GM12875 (cell line): ENCODE data around the gene MYL9.

Experiments used
- H3K4me3 ChIP-seq: one replicate; pipeline ENCODE4 v1.5.1; 2011; ENCODE audit warnings: low read depth, low read length, control low read depth
- TF ChIP-seq, protein P1 (sequence below): IDR thresholded peaks from 2 replicates; pipeline ENCODE4 v1.5.1; 2011; ENCODE audit warnings: low read depth, mild to moderate bottlenecking, control low read depth, inconsistent platforms, low read length, moderate library complexity, borderline replicate concordance; ENCODE audit not compliant: insufficient read depth

MYL9 gene

DNA sequence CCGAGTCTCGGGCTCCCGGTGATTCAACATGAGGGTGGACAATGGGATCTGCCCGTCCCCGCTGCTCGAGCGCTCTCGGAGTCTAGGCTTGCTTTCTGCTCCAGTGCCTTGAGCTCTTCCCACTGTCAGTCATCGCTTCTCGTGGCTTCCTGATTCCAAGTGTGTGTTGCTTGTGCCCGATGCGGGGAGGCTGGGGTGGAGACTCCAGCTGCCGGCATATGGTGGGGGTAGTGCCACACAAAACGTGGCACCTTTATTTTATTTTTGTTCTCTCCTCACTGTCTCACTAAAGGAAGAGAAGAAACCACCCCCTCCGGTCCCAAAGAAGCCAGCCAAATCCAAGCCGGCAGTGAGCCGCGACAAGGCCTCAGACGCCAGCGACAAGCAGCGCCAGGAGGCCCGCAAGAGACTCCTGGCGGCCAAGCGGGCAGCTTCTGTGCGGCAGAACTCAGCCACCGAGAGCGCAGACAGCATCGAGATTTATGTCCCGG, 14.8 kb upstream of the MYL9 start:
- TF ChIP-seq, protein P1, sequence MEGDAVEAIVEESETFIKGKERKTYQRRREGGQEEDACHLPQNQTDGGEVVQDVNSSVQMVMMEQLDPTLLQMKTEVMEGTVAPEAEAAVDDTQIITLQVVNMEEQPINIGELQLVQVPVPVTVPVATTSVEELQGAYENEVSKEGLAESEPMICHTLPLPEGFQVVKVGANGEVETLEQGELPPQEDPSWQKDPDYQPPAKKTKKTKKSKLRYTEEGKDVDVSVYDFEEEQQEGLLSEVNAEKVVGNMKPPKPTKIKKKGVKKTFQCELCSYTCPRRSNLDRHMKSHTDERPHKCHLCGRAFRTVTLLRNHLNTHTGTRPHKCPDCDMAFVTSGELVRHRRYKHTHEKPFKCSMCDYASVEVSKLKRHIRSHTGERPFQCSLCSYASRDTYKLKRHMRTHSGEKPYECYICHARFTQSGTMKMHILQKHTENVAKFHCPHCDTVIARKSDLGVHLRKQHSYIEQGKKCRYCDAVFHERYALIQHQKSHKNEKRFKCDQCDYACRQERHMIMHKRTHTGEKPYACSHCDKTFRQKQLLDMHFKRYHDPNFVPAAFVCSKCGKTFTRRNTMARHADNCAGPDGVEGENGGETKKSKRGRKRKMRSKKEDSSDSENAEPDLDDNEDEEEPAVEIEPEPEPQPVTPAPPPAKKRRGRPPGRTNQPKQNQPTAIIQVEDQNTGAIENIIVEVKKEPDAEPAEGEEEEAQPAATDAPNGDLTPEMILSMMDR: no peak

DNA sequence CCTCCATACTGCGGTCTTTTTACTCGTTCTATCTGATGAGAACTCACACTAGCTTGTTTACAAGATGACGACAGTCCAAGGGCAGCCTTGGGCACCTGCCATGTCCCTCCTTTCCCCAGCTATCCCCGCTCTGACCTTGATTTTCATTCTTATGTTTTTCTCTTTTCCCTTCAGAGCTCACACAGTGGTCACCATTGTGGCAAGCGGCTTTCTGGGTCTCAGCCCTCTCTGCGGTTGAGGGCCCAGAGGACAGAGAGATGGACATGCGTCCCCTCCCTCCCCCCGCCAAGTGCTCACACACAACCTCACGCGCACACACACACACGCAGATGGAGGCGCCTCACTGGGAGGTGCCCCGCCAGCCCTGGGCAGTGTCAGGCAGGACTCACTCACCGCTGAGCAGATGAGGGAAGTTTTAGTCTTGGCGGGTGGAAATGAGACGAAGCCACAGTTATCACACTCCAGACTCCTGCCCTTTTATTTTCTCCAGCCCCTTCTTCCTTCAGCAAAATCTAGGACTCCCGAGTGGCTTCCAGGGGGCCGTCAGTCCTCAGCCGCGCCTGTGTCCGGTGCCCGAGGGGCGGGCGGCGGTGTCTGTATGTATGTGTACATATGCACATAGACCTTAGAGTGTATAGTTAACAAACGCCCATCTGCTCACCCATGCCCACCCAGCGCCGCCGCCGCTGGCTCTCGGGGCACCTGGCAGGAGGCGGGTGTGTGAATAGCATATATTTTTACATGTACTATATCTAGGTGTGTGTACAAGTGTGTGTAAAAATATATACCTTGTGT, 13.8 kb upstream of the MYL9 start:
- TF ChIP-seq, protein P1: no peak
- no peak overlapping the region for H3K4me3 ChIP-seq

More for the DNA sequence above, 14.8 kb upstream of the MYL9 start:
- no peak overlapping the region for H3K4me3 ChIP-seq

DNA sequence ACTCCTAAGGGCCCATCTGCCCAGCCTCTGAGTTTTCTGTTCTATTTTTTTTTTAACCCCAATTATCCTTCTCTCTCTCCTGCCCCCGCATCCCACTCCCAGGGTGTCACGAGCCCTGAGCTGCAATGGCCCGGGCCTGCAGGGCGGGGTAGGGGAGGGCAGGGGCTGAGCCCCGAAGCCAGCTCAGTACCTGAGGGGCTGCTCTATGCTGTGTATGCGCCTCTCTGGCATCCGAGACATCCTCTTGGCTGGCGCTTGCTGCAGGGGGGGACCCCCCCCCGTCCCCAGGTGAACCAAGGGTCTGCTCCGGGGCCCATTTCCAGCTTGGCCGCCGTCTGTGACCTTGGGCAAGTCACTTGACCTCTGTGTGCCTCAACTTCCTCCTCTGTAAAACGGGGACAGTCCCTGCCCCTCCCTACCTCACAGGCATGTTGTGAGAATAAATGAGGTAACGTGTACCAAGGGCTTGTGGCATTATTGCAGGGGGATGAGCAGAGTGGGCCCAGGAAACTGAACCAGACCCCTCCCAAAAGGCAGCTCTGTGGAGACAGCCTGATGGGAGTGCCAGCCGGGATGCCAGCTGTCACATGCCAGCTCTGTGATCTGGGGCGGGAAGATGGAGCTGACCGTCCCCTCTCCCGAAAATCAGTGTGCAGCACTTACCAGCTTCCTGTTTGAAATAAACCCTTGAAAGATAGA, 13.0 kb upstream of the MYL9 start:
- TF ChIP-seq, protein P1: no peak
- H3K4me3 ChIP-seq: no peak overlapping the region

DNA sequence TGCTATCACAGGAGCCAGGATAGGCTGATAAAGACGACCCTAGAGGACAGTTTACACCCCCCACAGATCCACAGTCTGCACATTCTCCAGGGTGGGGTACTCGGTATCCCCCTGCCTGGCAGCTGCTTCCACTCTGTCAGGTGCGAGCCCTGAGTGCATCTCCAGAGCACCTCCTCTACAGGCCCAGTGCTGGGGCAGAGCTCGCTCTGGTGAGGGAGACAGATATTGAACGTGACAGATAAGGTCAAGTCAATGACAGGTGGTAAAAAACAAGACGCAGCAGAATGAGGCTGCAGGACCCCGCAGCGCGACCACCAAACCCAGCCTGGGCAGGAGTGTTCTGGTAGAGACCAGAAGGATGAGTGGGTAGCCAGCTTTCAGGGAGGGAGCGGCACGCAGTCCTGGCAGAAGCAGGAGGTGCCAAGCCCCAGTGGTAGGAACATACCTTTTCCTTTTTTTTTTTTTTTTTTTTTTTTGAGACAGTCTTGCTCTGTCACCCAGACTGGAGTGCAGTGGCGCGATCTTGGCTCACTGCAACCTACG, 12.4 kb upstream of the MYL9 start:
- TF ChIP-seq, protein P1: no peak
- H3K4me3 ChIP-seq: no peak overlapping the region

DNA sequence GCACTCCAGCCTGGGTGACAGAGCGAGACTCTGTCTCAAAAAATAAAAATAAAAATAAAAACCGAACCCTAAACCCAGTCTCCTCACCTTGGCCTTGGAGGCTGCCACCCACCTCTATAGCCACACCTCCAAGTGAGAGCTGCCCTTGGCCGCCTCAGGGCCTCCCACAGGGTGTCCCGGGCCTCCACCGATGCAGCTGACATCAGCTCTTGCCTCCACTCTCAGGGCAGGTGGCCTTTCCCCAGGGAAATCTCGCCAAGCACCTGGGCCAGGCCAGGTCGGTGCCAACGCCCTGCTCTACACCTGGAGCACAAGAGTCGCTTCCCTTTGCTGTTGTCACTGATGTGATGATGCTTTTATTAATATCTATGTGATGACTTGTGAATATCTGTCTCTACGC, 8.9 kb upstream of the MYL9 start:
- TF ChIP-seq, protein P1: no peak
- no peak overlapping the region for H3K4me3 ChIP-seq

DNA sequence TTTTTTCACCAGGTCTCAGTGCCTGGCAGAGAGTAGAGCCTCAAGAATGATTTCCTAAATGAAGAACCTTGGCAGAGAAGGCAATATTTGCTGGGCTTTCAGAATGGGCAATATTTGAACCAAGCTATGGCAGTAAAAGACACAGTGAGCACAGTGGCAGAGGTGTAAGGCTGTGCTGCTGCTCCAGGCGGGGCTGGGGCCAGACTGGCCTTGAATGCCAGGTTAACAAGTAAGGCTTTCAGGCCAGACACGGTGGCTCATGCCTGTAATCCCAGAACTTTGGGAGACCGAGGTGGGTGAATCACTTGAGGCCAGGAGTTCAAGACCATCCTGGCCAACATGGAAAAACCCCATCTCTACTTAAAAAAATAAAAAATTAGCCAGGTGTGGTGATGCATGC, 8.5 kb upstream of the MYL9 start:
- TF ChIP-seq, protein P1: no peak
- no peak overlapping the region for H3K4me3 ChIP-seq
